H1 (cell line): ENCODE data around the gene RNF126. TPM values are rescaled to one million over a fixed set of nuclear protein-coding genes. Genes with fewer than 3 reads are reported as not detected.

ENCODE experiments used
- BCL11A ChIP-seq, 2 experiments: IDR thresholded peaks; one replicate each; pipeline ENCODE4 v1.6.1; 2011; ENCODE audit warnings: low read depth in 2 of 2, low read length in 2 of 2, mild to moderate bottlenecking in 2 of 2
- SAP30 ChIP-seq: fragments of 300-600 bp; sonication (generic); IDR thresholded peaks from 2 replicates; pipeline ENCODE4 v1.7.1; 2012; ENCODE audit warnings: low read length, moderate library complexity, mild to moderate bottlenecking, inconsistent platforms; ENCODE audit not compliant: insufficient read depth, insufficient replicate concordance
- polyA plus RNA-seq, 7 experiments: library from polyadenylated mRNA; depleted of rRNA in 3 of 7; stranded (reverse) in 5 of 7; unstranded in 2 of 7; fragments of >200 nt in 5 of 7; fragments of 200-250 nt in 2 of 7; gene quantifications; 1 replicate in 5 of 7; 2 replicates in 1 of 7; 4 replicates in 1 of 7; pipeline versions ENCODE4 v1.2.1 to v1.2.3, GENCODE V29; 2011 to 2013; ENCODE audit warnings: missing spikeins in 2 of 7, mixed read lengths in 2 of 7
- total RNA-seq: library from RNA; stranded (reverse); fragmentation: NEBNext Ultra II Directional; extraction: Animal tissue kit (Norgen Biotek cat#: 25700); gene quantifications from 2 replicates; pipeline ENCODE4 v1.2.1, GENCODE V29; 2021
- TF ChIP-seq, protein P1 (sequence below): fragments of 300-600 bp; sonication (generic); IDR thresholded peaks from 2 replicates; pipeline ENCODE4 v1.7.1; 2012; ENCODE audit warnings: low read length, moderate library complexity, mild to moderate bottlenecking, inconsistent platforms; ENCODE audit not compliant: insufficient replicate concordance

RNF126 gene
- total and polyA plus RNA-seq, 2 of the 8 experiments (the other 6 are each of a cell fraction or from before 2014, with no cell fraction given): 21.8 to 68.0 TPM

- TF ChIP-seq, protein P1, sequence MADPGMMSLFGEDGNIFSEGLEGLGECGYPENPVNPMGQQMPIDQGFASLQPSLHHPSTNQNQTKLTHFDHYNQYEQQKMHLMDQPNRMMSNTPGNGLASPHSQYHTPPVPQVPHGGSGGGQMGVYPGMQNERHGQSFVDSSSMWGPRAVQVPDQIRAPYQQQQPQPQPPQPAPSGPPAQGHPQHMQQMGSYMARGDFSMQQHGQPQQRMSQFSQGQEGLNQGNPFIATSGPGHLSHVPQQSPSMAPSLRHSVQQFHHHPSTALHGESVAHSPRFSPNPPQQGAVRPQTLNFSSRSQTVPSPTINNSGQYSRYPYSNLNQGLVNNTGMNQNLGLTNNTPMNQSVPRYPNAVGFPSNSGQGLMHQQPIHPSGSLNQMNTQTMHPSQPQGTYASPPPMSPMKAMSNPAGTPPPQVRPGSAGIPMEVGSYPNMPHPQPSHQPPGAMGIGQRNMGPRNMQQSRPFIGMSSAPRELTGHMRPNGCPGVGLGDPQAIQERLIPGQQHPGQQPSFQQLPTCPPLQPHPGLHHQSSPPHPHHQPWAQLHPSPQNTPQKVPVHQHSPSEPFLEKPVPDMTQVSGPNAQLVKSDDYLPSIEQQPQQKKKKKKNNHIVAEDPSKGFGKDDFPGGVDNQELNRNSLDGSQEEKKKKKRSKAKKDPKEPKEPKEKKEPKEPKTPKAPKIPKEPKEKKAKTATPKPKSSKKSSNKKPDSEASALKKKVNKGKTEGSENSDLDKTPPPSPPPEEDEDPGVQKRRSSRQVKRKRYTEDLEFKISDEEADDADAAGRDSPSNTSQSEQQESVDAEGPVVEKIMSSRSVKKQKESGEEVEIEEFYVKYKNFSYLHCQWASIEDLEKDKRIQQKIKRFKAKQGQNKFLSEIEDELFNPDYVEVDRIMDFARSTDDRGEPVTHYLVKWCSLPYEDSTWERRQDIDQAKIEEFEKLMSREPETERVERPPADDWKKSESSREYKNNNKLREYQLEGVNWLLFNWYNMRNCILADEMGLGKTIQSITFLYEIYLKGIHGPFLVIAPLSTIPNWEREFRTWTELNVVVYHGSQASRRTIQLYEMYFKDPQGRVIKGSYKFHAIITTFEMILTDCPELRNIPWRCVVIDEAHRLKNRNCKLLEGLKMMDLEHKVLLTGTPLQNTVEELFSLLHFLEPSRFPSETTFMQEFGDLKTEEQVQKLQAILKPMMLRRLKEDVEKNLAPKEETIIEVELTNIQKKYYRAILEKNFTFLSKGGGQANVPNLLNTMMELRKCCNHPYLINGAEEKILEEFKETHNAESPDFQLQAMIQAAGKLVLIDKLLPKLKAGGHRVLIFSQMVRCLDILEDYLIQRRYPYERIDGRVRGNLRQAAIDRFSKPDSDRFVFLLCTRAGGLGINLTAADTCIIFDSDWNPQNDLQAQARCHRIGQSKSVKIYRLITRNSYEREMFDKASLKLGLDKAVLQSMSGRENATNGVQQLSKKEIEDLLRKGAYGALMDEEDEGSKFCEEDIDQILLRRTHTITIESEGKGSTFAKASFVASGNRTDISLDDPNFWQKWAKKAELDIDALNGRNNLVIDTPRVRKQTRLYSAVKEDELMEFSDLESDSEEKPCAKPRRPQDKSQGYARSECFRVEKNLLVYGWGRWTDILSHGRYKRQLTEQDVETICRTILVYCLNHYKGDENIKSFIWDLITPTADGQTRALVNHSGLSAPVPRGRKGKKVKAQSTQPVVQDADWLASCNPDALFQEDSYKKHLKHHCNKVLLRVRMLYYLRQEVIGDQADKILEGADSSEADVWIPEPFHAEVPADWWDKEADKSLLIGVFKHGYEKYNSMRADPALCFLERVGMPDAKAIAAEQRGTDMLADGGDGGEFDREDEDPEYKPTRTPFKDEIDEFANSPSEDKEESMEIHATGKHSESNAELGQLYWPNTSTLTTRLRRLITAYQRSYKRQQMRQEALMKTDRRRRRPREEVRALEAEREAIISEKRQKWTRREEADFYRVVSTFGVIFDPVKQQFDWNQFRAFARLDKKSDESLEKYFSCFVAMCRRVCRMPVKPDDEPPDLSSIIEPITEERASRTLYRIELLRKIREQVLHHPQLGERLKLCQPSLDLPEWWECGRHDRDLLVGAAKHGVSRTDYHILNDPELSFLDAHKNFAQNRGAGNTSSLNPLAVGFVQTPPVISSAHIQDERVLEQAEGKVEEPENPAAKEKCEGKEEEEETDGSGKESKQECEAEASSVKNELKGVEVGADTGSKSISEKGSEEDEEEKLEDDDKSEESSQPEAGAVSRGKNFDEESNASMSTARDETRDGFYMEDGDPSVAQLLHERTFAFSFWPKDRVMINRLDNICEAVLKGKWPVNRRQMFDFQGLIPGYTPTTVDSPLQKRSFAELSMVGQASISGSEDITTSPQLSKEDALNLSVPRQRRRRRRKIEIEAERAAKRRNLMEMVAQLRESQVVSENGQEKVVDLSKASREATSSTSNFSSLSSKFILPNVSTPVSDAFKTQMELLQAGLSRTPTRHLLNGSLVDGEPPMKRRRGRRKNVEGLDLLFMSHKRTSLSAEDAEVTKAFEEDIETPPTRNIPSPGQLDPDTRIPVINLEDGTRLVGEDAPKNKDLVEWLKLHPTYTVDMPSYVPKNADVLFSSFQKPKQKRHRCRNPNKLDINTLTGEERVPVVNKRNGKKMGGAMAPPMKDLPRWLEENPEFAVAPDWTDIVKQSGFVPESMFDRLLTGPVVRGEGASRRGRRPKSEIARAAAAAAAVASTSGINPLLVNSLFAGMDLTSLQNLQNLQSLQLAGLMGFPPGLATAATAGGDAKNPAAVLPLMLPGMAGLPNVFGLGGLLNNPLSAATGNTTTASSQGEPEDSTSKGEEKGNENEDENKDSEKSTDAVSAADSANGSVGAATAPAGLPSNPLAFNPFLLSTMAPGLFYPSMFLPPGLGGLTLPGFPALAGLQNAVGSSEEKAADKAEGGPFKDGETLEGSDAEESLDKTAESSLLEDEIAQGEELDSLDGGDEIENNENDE: no peak
- TF ChIP-seq SAP30 (no peak), BCL11A (IDR thresholded peaks at IDR 0.05; ENCODE audit: low read depth in 2 of 2, low read length in 2 of 2) (no peak)
Observed at GRCh38 chr19:612941-613340, 50.1 kb downstream of the RNF126 start (continued).
